NCI-H69 (cell line): Measurements from ENCODE around the gene TUBGCP5.
A peak's percentile ranks its signal among the peaks of the same experiment; 100 is the strongest.

ENCODE experiments used
- DNase-seq: peaks from one replicate; lab custom pipeline; 2025; lab: John Stamatoyannopoulos, UW

TUBGCP5 gene

DNA sequence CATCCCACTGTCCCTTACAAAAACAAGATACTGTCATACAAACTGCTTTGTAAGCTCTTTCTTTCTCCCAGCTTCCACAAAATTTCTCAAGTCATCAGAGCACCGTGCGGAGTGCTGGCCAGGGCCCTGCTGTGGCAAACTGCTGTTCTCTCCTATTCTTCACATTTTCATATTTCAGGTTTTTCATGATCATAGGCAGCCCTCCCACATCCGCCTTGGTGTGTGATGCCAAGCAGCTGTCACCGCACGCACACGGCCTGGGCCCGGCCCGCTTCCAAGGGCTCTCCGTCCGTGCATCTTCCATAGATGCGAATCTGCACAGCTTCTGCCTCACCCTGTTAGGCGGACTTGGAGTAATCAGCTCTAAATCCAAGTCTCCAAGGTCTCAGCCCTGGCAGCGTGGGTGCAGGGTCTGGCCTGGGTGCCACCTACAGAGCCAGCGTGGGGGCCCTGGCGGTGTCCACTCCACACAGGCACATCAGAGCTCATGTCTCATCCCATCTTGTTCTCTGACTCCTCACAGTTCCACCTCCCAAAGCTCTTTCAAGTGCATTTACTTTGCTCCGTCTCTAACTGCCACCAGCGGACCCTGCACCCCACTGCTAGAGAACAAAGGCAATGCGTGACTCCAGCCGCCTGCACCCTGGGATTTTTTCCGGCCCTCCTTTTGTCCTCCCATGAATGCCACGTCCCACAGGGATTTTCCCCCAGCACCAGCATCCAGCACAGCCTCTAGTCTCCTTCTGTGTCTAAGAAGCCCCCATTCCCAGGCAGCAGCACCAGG is 86.4 kb downstream of the TUBGCP5 start:
- DNase-seq, result peak; percentile 86

DNA sequence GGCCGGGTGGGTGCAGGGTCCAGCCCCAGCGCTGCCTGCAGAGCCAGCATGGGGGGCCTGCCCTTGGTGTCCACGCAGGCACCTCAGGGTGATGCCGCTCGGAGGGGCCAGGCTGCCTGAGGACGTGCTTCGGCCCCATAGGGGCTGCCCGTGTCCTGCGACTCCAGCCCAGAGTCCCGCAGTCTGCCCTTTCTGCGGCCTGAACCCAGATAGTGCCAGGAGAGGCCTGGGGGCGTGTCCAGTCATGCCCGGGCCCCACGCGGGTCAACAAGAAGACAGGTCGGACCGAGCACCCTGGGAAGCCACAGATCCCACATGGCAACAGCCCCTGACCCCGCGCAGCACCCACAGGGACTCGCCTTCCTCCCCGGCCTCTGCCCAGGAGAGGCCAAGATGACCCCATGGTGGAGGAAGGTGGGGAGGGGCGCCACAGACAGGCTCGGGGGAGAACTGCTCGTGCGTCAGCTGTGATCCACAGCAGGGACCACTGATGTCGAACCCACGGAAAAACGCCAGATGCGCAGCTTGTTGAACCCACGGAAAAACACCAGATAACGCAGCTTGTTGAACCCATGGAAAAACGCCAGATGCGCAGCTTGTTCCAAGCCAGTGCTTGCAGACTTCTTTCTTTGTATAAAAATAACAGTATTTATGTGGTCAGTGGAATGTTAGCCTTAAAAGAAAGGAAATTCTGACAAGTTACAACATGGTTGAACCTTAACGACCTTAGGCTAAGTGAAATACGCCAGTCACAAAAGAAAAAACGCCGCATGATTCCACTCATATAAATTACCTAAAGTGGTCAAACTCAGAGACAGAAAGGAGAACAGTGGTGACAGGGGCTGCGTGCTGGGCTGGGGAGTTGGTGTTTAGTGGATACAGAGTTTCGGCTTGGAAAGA is 87.7 kb downstream of the TUBGCP5 start:
- no peak for DNase-seq

DNA sequence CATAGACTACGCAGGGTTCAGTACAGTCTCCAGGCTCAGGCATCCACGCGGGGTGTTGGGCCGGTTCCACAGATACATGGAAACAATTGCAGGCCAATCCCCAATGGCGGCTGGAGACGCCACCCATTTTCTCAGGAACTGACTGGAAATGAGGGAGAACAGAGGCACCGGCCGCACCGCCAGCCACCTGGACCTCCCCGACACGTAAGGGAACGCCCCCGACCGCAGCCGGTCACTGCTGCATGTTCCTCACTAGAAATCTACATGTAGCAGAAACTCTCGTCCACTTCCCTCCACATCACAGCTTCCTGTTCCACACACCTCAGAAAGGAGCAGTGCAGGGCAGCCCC is 88.4 kb downstream of the TUBGCP5 start:
- DNase-seq, result no peak

DNA sequence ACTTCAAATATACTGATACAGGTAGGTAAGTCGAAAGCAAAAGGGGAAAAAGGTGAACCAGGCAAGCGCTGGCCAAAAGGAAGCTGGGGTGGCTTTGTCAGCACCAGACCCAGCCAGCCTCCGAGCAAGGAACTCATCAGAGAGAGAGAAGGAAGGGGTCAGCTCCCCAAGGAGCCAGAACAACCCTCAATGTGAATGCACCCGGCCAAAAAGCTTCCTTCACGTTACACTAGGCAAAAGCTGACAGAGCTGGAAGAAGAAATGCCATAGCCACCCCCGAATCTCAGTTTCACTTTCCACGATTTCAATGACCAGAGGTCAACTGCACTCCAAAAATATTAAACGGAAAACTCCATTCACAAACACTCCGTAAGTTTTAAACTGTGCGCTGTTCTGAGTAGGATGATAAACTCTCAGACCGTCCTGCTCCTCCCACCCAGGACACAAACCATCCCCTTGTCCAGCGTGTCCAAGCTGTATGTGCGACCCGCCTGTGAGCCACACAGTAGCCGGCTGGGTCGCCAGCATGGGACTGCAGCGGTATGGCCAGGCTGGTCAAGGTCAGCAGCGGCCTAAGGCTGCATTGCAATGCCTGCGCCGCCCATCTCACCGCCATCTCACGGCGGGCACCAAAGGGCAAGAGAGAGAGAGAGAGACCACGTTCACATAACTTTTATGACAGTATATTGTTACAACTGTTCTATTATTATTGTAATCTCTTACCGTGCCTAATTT is 88.9 kb downstream of the TUBGCP5 start:
- DNase-seq, result peak; percentile 4
